ENCODE results near the gene MARK3. TPM values are rescaled to one million over a fixed set of nuclear protein-coding genes. Genes with fewer than 3 reads are reported as not detected.

Gene MARK3
- total RNA-seq, 4 donors from 2014 or later = 50.7 to 111 (median 89.1) TPM

GRCh38 chr14:103533137-103533998 is 148.2 kb downstream of the MARK3 start:
- DNase-seq = peak; percentile 81 to 82
- intact Hi-C loops (cut with DNase I; ENCODE audit: low total_unique reads) = no loop called here
- peak in 1 of 4 experiments; percentile 31 for TF ChIP-seq CTCF (IDR thresholded peaks at IDR 0.05)
- peak in 1 of 2 donors; percentile 7 for TF ChIP-seq POLR2A (IDR thresholded peaks at IDR 0.05)
- H3K27ac ChIP-seq = peak overlapping the region; percentile 89 to 90
- no peak overlapping the region for H3K4me3 ChIP-seq
- peaks cover 0 to 34% of the 10 kb centered on the region in 2 donors for H3K4me1 ChIP-seq
- H3K27me3 ChIP-seq = no peaks in the 10 kb centered on the region
- no peaks in the 10 kb centered on the region for H3K36me3 ChIP-seq
- H3K9me3 ChIP-seq = no peaks in the 10 kb centered on the region

GRCh38 chr14:103533999-103534575 is 148.9 kb downstream of the MARK3 start:
- TF ChIP-seq CTCF (IDR thresholded peaks at IDR 0.05) (no peak), POLR2A (IDR thresholded peaks at IDR 0.05) (no peak)
- peak overlapping the region; percentile 89 to 90 for H3K27ac ChIP-seq
- intact Hi-C loops (cut with DNase I; ENCODE audit: low total_unique reads) = no loop called here
- H3K27me3 ChIP-seq = no peaks in the 10 kb centered on the region
- no peaks in the 10 kb centered on the region for H3K36me3 ChIP-seq
- no peaks in the 10 kb centered on the region for H3K9me3 ChIP-seq
- DNase-seq = no peak
- no peak overlapping the region for H3K4me3 ChIP-seq
- H3K4me1 ChIP-seq = peaks cover 0 to 38% of the 10 kb centered on the region in 2 donors

- peak; percentile 73 to 75 for DNase-seq
- Histone ChIP-seq H3K9me3 (no peaks in the 10 kb centered on the region), H3K36me3 (no peaks in the 10 kb centered on the region), H3K27me3 (no peaks in the 10 kb centered on the region), H3K27ac (peak overlapping the region; percentile 89 to 90), H3K4me3 (no peak overlapping the region), H3K4me1 (peaks cover 0 to 41% of the 10 kb centered on the region in 2 donors)
- intact Hi-C loops (cut with DNase I; ENCODE audit: low total_unique reads) = no loop called here
- no peak for TF ChIP-seq POLR2A (IDR thresholded peaks at IDR 0.05)
- TF ChIP-seq CTCF (IDR thresholded peaks at IDR 0.05) = no peak
Observed at GRCh38 chr14:103534576-103535061, 149.4 kb downstream of the MARK3 start.

GRCh38 chr14:103535081-103535890 is 150.1 kb downstream of the MARK3 start:
- TF ChIP-seq CTCF (IDR thresholded peaks at IDR 0.05) (no peak), POLR2A (IDR thresholded peaks at IDR 0.05) (no peak)
- peak in 1 of 2 donors; percentile 65 for DNase-seq
- no peaks in the 10 kb centered on the region for H3K36me3 ChIP-seq
- H3K4me1 ChIP-seq = peaks cover 0 to 35% of the 10 kb centered on the region in 2 donors
- no peak overlapping the region for H3K4me3 ChIP-seq
- intact Hi-C loops (cut with DNase I; ENCODE audit: low total_unique reads) = no loop called here
- H3K27ac ChIP-seq = peak overlapping the region; percentile 89 to 90
- H3K27me3 ChIP-seq = no peaks in the 10 kb centered on the region
- H3K9me3 ChIP-seq = no peaks in the 10 kb centered on the region
